ENCODE results near the gene APOBEC3A. TPM values are rescaled to one million over a fixed set of nuclear protein-coding genes. Genes with fewer than 3 reads are reported as not detected.

The APOBEC3A gene
- total and polyA plus RNA-seq, 10 of the 15 experiments (the other 5 are each of a cell fraction or from before 2014, with no cell fraction given): 0.20 TPM; not detected in 9

GRCh38 chr22:38953577-38954413 is 3.6 kb upstream of the APOBEC3A start (continued):
- TF ChIP-seq TAF1 (IDR thresholded peaks at IDR 0.05; ENCODE audit: borderline replicate concordance, low read depth, low read length) (0 out of 2 replicates have a peak, but pooled peaks have one; percentile 46), POU2F2 (IDR thresholded peaks at IDR 0.05; ENCODE audit: borderline replicate concordance, low read depth, low read length) (0 out of 3 replicates have a peak, but pooled peaks have one; percentile 32), RELB (IDR thresholded peaks at IDR 0.05; ENCODE audit: low read depth) (peak; percentile 58; the same call in 1 of the 2 replicates), USF2 (IDR thresholded peaks at IDR 0.05; ENCODE audit: borderline replicate concordance, low read depth, low read length) (no peak), SKIL (IDR thresholded peaks at IDR 0.05; ENCODE audit: low read depth, poor library complexity, severe bottlenecking) (peak; percentile 33), POLR2A (IDR thresholded peaks at IDR 0.05; ENCODE audit: low read depth, low read length) (peak; percentile 77)
